K562 (cell line): ENCODE measurements around the gene GIPC3. TPM values are rescaled to one million over a fixed set of nuclear protein-coding genes. Genes with fewer than 3 reads are reported as not detected.
A peak's percentile ranks its signal among the peaks of the same experiment; 100 is the strongest.

Experiments
- CCNT2 ChIP-seq: IDR thresholded peaks from 2 replicates; pipeline ENCODE4 v1.6.1; 2011; ENCODE audit warnings: borderline replicate concordance, low read depth, mild to moderate bottlenecking, moderate library complexity, mixed read lengths, low read length; ENCODE audit not compliant: insufficient read length; ENCODE audit errors: extremely low read depth
- CHD1 ChIP-seq: fragments of 200-600 bp; sonication (generic); IDR thresholded peaks from one replicate; pipeline ENCODE4 v1.6.1; 2012; ENCODE audit warnings: mild to moderate bottlenecking, moderate library complexity, low read length, inconsistent platforms
- CHD2 ChIP-seq: IDR thresholded peaks from 2 replicates; pipeline ENCODE4 v1.6.1; 2011; ENCODE audit warnings: low read depth, low read length
- CTBP1 ChIP-seq: fragments of 450-650 bp; IDR thresholded peaks from 2 replicates; pipeline ENCODE4 v1.6.1; 2016; ENCODE audit warnings: borderline replicate concordance
- EGR1 ChIP-seq: fragments of 450-650 bp; conservative IDR thresholded peaks from 2 replicates; pipeline ENCODE4 v1.6.1; 2017; ENCODE audit warnings: mild to moderate bottlenecking
- EP400 ChIP-seq: fragments of 450-650 bp; IDR thresholded peaks from 2 replicates; pipeline ENCODE4 v1.6.1; 2017; ENCODE audit warnings: antibody characterized with exemption, mild to moderate bottlenecking, moderate library complexity
- ERF ChIP-seq: fragments of 450-650 bp; formaldehyde crosslinking; IDR thresholded peaks from 2 replicates; pipeline ENCODE4 v1.4.0; 2020; ENCODE audit warnings: mild to moderate bottlenecking, mixed read lengths
- FOSL1 ChIP-seq: fragments of 200-800 bp; sonication (Bioruptor generic); conservative IDR thresholded peaks from 2 replicates; pipeline ENCODE4 v1.6.1; 2016; ENCODE audit warnings: missing genetic modification characterization, missing compliant biosample characterization
- HDGF ChIP-seq: fragments of 450-650 bp; IDR thresholded peaks from 2 replicates; pipeline ENCODE4 v1.6.1; 2016
- ID3 ChIP-seq, 2 experiments: fragments of 250-450 bp in 1 of 2; fragments of 450-650 bp in 1 of 2; sonication (Bioruptor Pico) in 1 of 2; IDR thresholded peaks; 2 replicates each; pipeline versions ENCODE4 v1.6.1 to v1.8.0; 2016 to 2021; ENCODE audit warnings: mild to moderate bottlenecking in 2 of 2, moderate library complexity in 2 of 2, missing compliant biosample characterization in 1 of 2, missing genetic modification characterization in 1 of 2
- KAT7 ChIP-seq: sonication (generic); formaldehyde crosslinking; IDR thresholded peaks from 2 replicates; pipeline ENCODE4 v1.8.0; 2022; ENCODE audit warnings: missing genetic modification reagents, mild to moderate bottlenecking, borderline replicate concordance
- KDM5B ChIP-seq: fragments of 200-600 bp; sonication (generic); IDR thresholded peaks from 2 replicates; pipeline ENCODE4 v1.6.1; 2012; ENCODE audit warnings: low read depth, mild to moderate bottlenecking, moderate library complexity, low read length, control low read depth, inconsistent platforms; ENCODE audit not compliant: insufficient replicate concordance
- LEF1 ChIP-seq: fragments of 450-650 bp; IDR thresholded peaks from 2 replicates; pipeline ENCODE4 v1.6.1; 2016; ENCODE audit warnings: mild to moderate bottlenecking
- MAX ChIP-seq: sonication (generic); formaldehyde crosslinking; IDR thresholded peaks from 2 replicates; pipeline ENCODE4 v1.9.0; 2022; ENCODE audit warnings: mild to moderate bottlenecking, missing genetic modification reagents
- RBFOX2 ChIP-seq: fragments of 200-400 bp; formaldehyde crosslinking; IDR thresholded peaks from 2 replicates; pipeline ENCODE4 v1.6.1; 2017; ENCODE audit warnings: low read depth, mild to moderate bottlenecking, low read length, moderate library complexity
- SIN3B ChIP-seq: fragments of 450-650 bp; IDR thresholded peaks from 2 replicates; pipeline ENCODE4 v1.6.1; 2017; ENCODE audit warnings: low read depth, mild to moderate bottlenecking, moderate library complexity
- SIRT6 ChIP-seq: IDR thresholded peaks from one replicate; pipeline ENCODE4 v1.6.1; 2012; ENCODE audit warnings: low read depth, mild to moderate bottlenecking, control low read depth, inconsistent platforms, low read length, moderate library complexity
- TBP ChIP-seq: optimal IDR thresholded peaks from 2 replicates; pipeline ENCODE3; 2011; ENCODE audit warnings: low read depth, low read length, improper control_type of control experiment
- TRIM24 ChIP-seq, 2 experiments: fragments of 450-650 bp; IDR thresholded peaks; 2 replicates each; pipeline ENCODE4 v1.6.1; 2016
- ZKSCAN1 ChIP-seq: fragments of 150-350 bp; IDR thresholded peaks from 2 replicates; pipeline ENCODE4 v1.6.1; 2016; ENCODE audit warnings: low read depth, low read length
- ZNF121 ChIP-seq: sonication (generic); formaldehyde crosslinking; conservative IDR thresholded peaks from 2 replicates; pipeline ENCODE4 v1.8.0; 2022; ENCODE audit warnings: missing genetic modification reagents
- ZNF134 ChIP-seq: fragments of 250-450 bp; sonication (Bioruptor Pico); conservative IDR thresholded peaks from 2 replicates; pipeline ENCODE4 v1.4.0; 2020
- ZNF23 ChIP-seq: fragments of 250-450 bp; sonication (Bioruptor Pico); IDR thresholded peaks from 2 replicates; pipeline ENCODE4 v1.4.0; 2020; ENCODE audit warnings: mild to moderate bottlenecking
- ZNF282 ChIP-seq: sonication (generic); formaldehyde crosslinking; IDR thresholded peaks from 2 replicates; pipeline ENCODE4 v1.8.1; 2023; ENCODE audit warnings: missing genetic modification reagents
- polyA plus RNA-seq, 8 experiments: library from polyadenylated mRNA; depleted of rRNA in 4 of 8; stranded (reverse) in 5 of 8; unstranded in 3 of 8; fragments of >200 nt; fragmentation: Nextera tagmentation in 2 of 8; fragmentation: Illumina TruSeq in 1 of 8; extraction: Ambion mirVana in 2 of 8; extraction: Trizol in 1 of 8; gene quantifications; 2 replicates each; pipeline versions ENCODE4 v1.2.1 to v1.2.3, GENCODE V29; 2011 to 2014; ENCODE audit warnings: inconsistent platforms in 1 of 8, missing spikeins in 1 of 8
- total RNA-seq, 7 experiments: library from RNA; depleted of rRNA in 6 of 7; stranded (reverse); fragments of >200 nt in 6 of 7; fragmentation: Illumina TruSeq in 2 of 7; extraction: Trizol in 2 of 7; gene quantifications; 2 replicates each; pipeline versions ENCODE4 v1.2.1 to v1.2.3, GENCODE V29; 2011 to 2021; ENCODE audit warnings: low replicate concordance in 1 of 7
- TF ChIP-seq, protein P1 (sequence below): sonication (generic); formaldehyde crosslinking; IDR thresholded peaks from 2 replicates; pipeline ENCODE4 v1.8.1; 2022; ENCODE audit warnings: missing genetic modification reagents
- TF ChIP-seq, protein P2 (sequence below), 2 experiments: IDR thresholded peaks; 2 replicates each; pipeline ENCODE4 v1.6.1; 2012; ENCODE audit warnings: improper control_type of control experiment in 2 of 2, low read depth in 2 of 2, low read length in 2 of 2, borderline replicate concordance in 1 of 2

GIPC3 gene
- total and polyA plus RNA-seq, 9 of the 15 experiments (the other 6 are each of a cell fraction or from before 2014, with no cell fraction given): 0.03 to 3.6 (median 1.5) TPM; not detected in 1

- peak; percentile 59; the same call in 1 of the 2 replicates for TF ChIP-seq EP400
- TF ChIP-seq TBP: peak; percentile 13
- peak; percentile 45 for TF ChIP-seq RBFOX2
- TF ChIP-seq, protein P1, sequence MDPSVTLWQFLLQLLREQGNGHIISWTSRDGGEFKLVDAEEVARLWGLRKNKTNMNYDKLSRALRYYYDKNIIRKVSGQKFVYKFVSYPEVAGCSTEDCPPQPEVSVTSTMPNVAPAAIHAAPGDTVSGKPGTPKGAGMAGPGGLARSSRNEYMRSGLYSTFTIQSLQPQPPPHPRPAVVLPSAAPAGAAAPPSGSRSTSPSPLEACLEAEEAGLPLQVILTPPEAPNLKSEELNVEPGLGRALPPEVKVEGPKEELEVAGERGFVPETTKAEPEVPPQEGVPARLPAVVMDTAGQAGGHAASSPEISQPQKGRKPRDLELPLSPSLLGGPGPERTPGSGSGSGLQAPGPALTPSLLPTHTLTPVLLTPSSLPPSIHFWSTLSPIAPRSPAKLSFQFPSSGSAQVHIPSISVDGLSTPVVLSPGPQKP: no peak
- TF ChIP-seq ZNF121: no peak
- peak; percentile 32; the same call in 1 of the 2 replicates for TF ChIP-seq CTBP1
- no peak for TF ChIP-seq KAT7 (CRISPR knock-in tag)
- TF ChIP-seq FOSL1 (tag): no peak
- peak; percentile 76 for TF ChIP-seq CHD1
- TF ChIP-seq ZKSCAN1: no peak
- TF ChIP-seq LEF1: no peak
- 0 out of 2 replicates have a peak, but pooled peaks have one; percentile 22 for TF ChIP-seq EGR1
- peak; percentile 64; the same call in 1 of the 2 replicates for TF ChIP-seq ERF (CRISPR knock-in tag)
- no peak for TF ChIP-seq ZNF134 (CRISPR knock-in tag)
- no peak for TF ChIP-seq CCNT2
- no peak for TF ChIP-seq SIRT6
- TF ChIP-seq ID3 (CRISPR knock-in tag; IDR thresholded peaks at IDR 0.05): no peak
- 0 out of 2 replicates have a peak, but pooled peaks have one; percentile 13 for TF ChIP-seq ID3 (tag; IDR thresholded peaks at IDR 0.05)
- TF ChIP-seq, protein P2, sequence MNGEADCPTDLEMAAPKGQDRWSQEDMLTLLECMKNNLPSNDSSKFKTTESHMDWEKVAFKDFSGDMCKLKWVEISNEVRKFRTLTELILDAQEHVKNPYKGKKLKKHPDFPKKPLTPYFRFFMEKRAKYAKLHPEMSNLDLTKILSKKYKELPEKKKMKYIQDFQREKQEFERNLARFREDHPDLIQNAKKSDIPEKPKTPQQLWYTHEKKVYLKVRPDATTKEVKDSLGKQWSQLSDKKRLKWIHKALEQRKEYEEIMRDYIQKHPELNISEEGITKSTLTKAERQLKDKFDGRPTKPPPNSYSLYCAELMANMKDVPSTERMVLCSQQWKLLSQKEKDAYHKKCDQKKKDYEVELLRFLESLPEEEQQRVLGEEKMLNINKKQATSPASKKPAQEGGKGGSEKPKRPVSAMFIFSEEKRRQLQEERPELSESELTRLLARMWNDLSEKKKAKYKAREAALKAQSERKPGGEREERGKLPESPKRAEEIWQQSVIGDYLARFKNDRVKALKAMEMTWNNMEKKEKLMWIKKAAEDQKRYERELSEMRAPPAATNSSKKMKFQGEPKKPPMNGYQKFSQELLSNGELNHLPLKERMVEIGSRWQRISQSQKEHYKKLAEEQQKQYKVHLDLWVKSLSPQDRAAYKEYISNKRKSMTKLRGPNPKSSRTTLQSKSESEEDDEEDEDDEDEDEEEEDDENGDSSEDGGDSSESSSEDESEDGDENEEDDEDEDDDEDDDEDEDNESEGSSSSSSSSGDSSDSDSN (IDR thresholded peaks at IDR 0.05; ENCODE audit: borderline replicate concordance in 1 of 2, low read depth in 2 of 2, low read length in 2 of 2): peak in 1 of 2 experiments; percentile 65; a peak in 1 of 4 replicates
- no peak for TF ChIP-seq MAX (CRISPR knock-in tag)
- no peak for TF ChIP-seq ZNF282 (CRISPR knock-in tag)
- no peak for TF ChIP-seq SIN3B
- TF ChIP-seq CHD2: 0 out of 2 replicates have a peak, but pooled peaks have one; percentile 37
- 0 out of 4 replicates have a peak, but pooled peaks of 1 of the 2 experiments have one; percentile 18 for TF ChIP-seq TRIM24 (IDR thresholded peaks at IDR 0.05)
- TF ChIP-seq KDM5B: peak; percentile 43
- no peak for TF ChIP-seq ZNF23 (CRISPR knock-in tag)
- TF ChIP-seq HDGF: no peak
Measured at GRCh38 chr19:3607303-3608078, 22.2 kb downstream of the GIPC3 start (continued).
